Dedifferentiated amniotic fluid mesenchymal stem cell (primary cell): ENCODE results near the gene ST6GALNAC3.

Experiments
- DNase-seq: peaks from one replicate; pipeline ENCODE4 v3.0.0-alpha.2; 2016; ENCODE audit errors: extremely low spot score

The ST6GALNAC3 gene

DNA sequence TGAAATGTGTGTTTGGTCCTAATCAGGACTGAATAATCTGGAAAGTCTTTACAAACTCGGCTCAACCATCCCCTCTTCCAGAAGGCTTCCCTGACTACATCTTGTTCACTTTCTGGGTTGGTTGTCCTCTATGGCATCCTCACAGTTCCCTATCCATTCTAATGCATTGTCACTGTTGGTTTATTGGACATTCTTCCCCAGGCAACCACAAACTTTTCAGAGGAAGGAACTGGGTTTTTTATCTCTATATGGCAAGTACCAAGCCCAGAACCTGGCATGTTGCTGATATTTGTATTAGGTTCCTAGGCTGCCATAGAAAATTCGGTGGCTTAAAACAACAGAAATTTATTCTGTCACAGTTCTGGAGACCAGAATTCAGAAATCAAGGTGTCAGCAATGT, 429.2 kb downstream of the ST6GALNAC3 start:
- no peak for DNase-seq

DNA sequence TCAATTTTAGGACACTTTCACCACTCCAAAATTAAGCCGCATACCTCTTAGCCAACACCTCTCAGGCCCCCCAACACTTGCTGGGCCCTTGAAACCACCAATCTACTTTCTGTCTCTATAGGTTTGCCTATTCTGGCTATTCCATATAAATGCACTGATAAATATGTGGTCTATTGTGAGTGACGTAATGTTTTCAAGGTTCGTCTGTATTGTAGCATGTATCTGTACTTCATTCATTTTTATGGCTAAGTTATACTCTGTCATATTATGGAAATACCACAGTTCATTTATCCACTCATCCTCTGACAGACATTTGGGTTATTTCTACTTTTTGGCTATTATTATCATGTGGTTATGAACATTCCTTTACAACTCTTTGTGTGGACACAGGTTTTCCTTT, 432.8 kb downstream of the ST6GALNAC3 start:
- no peak for DNase-seq

DNA sequence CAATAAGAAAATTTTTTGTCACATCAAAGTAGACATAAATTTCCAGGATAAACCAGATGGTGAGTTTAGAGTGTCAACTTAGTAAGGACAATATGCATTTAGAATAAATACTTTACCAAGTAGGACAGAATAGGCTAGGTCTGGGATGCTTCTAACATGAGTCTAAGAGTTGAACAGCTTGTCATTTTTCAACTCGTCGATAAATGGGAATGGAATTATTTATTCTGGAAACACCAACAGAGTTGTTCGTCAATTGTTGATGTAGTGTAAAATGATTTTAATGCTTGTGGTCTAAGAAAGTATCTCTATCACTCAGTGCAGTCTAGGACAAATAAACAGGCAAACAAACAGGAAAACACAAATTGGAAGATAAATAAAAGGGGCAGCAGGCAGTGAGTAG, 434.3 kb downstream of the ST6GALNAC3 start:
- no peak for DNase-seq

DNA sequence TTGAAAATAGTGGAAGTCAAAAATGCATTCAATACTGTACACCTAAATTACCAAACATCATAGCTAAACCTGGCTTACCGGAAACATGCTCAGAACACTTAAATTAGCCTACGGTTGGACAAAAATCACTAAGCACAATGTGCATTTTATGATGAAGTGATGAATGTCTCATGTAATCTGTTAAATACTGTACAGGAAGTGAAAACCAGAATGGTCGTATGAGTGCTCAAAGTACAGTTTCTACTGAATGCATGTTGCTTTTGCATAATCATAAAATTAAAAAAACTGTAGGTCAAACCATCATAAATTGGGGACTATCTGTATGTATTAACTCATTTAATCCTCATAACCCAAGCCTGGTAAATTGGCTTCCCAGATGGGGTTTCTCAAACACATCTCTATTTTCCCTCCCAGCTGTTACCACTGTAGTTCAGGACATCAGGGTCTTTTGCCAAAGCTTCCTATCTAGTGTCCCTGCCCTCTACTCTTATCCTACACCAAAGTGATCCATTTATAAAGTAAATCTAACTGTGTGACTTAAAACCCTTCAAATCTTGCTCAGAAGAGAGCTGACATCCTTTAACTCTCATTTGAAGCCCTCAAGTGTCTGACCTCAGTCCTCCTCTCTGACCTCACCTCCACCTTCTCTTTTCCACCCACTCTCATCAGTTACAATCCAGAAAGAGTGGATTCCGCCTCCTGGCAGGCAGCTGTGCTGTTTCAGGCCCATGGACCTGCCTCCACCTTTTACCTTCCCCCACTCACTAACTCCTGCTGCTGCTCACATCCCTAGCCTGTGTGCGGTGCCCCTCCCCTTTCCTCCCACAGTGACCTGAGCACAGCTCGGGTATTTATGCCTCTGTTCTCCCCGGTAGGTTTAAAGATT, 436.4 kb downstream of the ST6GALNAC3 start:
- DNase-seq = no peak

DNA sequence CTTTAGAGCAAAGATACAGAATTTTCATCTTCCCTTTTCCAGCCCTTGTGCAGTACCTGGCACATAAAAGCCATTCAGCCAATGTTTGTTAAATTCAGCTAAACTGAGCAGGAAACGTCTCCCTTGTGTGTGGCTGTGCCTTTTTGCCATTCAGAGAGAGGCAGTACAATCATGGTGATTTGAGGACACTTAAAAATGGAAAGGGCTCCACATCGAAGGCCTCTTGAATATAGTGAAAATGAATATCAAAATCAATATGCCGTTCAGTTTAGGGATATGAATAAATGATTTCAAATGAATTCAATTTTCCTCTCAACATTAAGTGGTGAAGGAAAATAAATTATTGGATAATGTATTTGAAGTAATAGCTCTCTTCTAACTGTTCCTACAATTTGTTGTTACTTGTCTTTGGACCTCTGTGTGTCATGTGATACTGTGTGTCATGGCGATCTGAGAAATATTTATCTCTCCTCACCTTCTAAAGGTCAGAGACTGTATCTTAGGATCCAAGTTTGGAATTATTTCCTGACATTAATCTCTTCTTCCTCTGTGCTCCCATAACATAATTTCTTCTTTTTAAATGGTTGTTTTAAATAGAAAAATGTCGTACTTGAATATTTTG, 437.1 kb downstream of the ST6GALNAC3 start:
- DNase-seq = no peak

DNA sequence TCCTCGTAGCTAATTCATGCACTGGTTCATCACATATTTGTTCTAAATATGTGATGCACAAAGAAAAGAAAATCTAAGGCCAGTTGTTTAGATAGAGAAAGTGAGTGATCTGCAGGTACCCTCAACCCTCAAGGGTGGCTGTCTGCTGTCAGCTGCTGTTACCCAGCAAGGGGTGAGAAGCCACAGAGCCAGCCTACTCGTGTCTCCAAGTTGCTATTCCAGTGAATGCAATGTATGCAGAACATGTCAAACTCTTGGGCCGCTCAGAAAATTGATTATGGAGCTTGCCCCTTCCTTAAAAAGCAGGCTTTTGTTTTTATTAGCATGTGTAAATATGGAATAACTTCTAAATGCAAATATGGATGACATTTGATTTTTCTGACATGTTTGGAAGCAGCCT, 456.4 kb downstream of the ST6GALNAC3 start:
- DNase-seq = no peak

DNA sequence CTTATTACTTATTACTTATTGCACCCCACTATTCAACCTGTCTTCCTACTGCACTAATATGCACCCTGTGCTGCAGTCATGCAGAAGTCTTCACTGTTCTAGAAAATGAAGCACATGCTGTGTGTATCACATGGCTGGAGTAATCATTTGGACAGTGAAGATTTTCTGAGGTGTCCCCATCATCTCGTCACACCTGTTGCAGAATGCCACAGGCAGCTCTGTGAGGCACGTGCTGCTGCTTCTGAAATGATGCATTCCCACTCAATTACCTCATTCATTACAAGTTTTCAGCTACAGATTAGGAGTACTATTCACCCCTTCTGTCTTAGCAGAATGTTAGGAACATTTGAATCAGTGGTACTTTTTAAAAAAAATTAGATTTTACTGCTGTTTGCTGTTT, 467.1 kb downstream of the ST6GALNAC3 start:
- DNase-seq = no peak

DNA sequence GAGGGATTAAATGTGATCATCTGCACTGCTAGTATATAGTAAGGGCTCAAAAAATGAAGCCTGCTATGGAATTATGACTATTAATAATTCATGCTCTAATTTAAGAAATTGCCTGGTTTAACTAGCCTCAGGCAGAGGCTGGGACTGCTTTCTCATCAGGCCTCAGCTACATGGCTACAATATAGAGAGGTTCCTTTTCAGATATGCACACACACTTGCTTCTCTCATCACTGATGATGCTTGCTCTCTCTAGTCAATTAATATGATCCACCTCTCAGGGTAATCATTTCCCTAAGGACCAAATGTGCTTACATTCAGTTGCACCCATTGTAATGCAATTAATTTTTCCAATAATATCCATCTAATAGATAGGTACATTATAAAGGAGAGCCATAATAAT, 467.8 kb downstream of the ST6GALNAC3 start:
- DNase-seq = no peak

DNA sequence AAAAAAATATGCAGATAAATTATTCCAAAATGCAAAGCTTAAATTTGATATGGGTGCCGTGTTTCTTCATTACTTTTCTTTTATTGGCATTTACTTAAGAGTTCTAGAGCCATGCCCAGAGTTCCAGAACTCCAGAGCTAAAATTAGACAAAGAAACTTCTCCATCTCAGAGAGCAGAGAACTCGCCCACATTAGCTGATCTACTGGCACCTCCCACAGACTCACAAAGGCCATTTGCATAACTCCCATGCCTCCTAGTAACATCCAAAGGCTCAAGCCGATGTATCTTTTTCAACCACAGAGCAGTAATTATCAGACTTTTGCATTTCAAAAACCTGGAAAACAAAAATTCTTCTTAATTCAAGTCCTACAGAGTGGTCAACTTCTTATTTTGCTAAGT, 468.9 kb downstream of the ST6GALNAC3 start:
- no peak for DNase-seq

DNA sequence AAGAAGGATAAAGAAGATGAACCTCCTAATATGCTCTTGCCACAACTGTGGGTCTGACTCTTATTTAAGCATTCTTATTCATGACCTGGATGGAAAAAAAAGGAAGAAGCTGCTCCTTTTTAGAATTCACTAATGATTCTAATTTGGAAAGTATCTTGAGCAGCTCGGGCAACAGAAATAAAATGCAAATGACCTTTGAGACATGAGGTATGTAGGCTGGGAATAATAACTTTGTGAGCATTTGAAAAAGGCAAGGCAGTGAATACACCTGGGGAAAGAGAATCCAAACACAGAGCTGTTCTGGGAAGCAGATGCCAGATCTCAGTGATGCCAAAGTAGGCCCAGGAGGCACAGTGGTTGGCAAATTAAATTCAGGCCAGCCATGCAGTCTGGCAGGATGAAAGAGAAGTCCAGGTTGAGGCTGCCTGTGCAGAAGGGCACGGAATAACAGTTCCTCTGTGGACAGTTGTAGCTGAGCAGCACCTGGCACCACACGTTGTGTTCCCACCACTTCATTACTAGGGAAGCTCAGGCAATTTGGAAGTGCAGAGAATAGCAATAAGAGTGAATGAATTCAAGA, 471.9 kb downstream of the ST6GALNAC3 start:
- DNase-seq = no peak

DNA sequence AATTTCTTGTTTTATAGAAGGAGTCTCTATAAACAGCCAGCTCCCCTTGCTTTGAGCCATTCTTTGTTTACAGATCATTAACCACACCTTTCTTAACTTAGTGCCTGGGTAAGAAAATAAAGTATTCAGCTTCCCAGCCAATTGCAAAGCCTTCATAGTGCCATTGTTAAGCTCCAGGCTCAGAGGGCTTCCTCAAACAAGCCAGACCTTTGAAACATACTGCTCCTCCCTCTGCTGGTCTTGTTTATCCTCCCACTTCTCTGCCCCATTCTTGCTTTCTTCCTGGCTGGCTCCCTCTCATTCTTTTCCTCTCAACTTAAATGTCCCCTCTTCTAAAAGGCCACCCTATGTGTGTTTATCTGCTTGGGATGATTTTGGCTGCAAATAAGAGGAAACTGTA, 473.4 kb downstream of the ST6GALNAC3 start:
- no peak for DNase-seq

DNA sequence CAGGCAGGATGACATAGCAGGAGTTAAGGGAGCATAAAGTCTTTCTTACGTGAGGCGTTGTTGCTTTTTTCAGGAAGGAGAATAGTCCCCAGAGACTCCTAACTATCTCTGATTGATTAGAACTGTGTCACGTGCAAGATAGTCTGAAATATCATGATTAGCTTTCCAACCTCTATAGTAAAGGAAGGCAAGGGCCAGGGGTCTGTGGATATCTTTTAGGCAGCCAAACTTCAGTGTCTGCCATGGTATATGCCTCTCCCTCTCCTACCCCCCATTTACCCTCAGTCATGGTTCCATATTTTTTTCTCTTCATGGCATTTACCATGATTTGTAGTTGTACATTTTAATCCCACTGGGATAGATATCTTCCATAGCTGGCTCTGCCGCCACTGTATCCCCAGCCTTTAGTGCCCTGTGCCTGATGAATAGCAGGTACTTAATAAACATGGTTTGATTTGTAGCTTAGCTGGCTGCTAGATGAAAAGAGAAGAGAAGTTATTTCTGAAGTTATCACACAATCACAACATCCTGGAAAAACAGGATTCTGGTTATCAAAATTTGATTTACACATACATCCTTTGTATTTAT, 474.1 kb downstream of the ST6GALNAC3 start:
- no peak for DNase-seq

DNA sequence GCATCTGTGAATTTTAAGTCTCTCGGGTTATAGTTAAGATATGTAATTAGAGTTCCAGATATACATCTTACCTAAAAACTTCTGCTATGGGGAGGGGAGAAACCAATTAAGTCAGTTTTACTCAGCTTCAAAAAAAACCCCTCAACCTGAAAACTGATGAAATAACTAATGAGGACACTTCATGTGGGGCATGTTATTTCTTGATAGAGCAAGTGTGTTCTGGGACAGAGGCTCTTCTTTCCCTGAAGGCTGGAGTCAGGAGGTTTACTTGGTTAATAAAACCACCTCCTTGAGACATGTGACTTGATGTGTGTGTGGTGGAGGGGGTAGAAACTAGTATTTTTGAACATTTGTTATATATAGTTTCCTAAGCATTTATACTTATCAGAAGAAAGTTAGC, 479.7 kb downstream of the ST6GALNAC3 start:
- DNase-seq = no peak

DNA sequence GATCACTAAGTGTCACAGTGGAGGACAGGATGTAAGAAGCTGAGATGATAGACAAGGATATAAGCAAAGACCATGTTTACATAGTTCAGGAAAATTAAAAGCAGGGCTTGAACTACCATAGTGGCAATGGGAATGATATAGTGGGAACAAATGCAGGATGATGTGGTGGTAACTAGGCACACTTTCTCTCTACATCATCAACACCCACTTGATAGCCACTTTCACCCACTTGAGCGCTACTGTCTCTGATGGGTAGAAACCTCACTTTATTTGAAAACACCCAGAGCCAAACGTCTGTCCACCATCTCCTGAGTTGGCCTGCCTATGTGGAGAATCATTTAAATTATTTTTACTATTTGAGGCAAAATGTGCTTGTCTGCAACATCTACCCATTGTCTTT, 487.7 kb downstream of the ST6GALNAC3 start:
- DNase-seq = no peak

DNA sequence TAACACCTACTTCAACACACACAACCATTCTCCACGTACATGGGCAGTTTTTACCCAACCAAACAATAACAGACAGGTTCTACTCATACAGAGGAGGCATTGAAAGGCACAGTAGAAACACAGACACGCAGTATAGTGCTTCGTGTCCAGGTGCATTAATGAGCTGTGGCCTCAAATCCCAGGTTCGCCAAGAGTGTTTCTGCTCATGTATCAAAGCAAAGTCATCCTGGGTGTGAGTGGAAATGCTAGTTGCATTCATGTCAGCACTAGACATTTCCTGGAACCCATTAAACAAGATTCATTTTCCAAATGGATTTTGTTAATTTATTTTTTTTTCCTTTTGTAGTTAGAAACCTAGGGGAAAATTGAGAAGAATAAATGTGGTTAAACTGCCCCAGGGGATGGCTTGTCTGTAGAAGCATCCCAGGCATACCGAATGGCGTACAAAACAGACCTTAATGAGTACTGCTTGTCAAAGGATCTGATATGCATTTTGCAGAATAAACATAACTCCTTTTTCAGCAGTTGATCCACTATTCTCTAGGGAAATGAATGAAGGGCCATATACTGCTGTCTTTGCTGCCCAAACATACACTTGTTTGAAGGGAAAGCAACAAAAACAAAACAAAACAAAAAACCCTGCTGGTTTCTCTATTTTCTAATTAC, 494.2 kb downstream of the ST6GALNAC3 start:
- no peak for DNase-seq

DNA sequence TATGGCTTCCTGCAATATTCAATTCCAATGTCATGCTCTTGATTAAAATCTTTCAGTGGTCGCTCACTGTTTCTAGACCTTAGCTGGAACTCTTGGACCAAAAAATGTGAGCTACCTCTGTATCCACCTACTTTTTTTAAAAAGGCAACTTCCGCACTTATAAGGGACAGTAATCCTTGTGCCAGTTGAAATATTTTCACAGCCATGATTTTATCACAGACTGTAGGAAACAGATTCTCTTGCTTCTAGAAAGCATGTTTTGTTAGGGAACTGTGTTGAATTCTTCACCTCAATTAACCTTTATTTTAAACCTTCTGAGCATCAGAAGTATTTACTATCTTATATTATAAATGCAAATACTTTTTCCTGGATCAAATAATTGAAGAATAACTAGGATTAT, 496.7 kb downstream of the ST6GALNAC3 start:
- DNase-seq = no peak

DNA sequence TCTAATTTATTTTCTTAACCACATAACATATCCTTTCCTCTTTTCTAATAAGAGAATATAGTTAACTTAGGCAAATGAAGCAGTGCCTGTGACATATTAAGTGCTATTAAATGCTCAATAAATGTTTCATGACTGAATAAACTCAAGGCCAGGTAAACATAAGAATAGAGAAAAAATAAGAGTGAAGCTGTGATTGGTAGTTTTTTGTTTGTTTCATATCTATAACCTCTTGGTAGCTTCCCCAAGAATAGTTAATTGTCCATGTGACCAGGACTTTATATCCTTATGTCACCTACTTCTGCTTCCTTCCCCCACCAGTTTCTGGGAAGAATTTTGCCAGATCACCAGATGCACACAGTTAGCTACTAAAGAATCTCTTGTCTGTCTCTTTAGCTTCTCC, 497.7 kb downstream of the ST6GALNAC3 start:
- DNase-seq = no peak

DNA sequence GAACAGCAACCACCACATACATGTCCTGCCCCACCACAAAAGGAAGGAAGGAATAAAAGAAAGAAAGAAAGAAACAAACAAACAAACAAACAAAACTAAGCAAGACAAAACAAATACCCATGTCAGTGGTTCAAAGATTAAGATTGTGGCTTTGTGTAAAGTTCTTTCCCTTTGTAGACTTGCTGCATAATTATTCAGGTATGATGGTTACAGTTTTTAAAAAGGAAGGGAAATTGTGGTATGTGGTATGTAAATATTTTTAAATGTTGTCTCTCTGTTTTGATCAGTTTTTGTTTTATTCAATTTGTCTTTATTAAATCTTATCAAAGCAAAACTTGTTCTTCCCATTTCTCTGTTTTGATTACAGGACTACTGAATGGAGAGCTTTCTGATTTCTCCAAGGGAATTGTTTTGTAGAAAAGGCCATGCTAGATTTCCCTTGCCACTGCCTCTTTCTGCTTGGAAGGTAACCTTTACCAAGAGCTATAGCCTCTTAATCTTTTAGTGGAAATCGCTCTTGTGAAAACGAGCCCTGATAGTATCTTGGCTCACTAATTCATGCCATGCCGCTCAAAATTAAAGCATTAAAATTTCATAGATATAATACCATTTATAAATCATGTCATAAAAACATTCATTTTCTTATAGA, 502.5 kb downstream of the ST6GALNAC3 start:
- no peak for DNase-seq

DNA sequence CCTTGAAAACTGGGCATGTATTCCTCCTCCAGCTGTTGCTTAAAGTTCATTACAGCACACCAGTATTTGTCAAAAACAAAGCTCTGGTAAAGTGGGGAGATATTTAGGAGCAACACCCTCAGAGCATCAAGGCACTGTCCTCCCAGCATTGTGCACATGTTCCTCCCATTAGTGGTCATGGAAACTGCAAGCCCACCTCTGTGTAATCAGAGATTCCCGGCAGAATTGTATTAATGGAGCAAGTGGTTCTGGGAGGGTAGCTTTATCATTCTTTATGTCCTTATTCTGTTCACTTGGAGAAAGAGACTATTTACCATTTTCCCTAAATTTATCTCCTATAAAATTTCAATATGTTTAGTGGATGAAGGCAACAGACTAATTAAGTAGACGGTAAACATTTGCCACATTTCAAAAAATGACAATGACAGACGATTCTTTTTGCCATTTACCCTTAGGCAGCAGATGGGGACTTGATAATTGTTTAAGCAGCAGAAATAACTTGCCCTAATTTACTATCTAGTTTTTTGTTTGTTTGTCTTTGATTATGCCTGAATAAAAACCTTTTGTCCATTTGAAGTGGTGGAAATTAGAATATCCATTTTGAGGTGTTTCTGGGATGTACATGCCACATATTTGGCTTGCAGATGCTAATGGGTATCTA, 503.1 kb downstream of the ST6GALNAC3 start:
- DNase-seq = no peak

DNA sequence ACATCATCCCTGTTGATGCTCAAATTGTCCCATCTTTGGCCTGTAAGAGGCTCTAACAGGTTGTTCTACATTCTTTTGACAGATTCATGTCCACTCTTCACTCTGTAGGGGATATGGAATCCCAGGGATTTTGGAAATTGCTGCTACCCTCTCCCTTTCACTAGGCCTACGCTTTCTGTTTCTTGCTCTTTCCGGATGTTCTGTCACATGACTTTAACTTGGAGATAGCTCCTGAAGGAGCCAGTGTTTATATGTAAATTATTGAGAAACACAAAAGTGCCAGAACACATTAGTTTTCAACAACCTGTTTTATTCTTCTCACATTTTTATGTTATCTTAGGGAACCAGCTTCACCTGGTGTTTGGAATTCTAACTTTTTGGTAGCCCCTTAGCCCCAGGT, 505.7 kb downstream of the ST6GALNAC3 start:
- DNase-seq = no peak

DNA sequence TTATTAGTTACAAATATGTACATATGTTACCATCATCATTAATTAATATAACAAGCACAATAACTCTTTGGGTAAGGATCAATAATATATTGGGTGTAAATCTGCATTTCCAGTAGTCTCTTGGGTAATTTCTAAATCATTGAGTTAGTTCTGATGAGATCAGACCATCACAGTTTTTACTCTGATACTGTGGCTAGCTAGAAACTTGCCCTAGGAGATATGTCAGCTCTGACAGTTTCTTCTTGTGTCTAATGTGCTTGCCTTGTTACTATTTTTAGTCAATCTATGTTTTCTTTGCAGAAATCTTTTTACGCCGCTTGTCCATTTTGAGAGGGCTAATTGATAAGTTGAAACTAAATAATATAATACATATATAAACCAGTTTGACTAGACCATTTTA, 507.2 kb downstream of the ST6GALNAC3 start:
- no peak for DNase-seq
